Gastrocnemius medialis (tissue), 4 donors: ENCODE results near the gene MEX3B. TPM values are rescaled to one million over a fixed set of nuclear protein-coding genes. Genes with fewer than 3 reads are reported as not detected.
"Not testable (repeated sequence)": the region's sequence is repeated elsewhere in the genome, so short reads cannot be mapped to it uniquely, and the experiment has no call there.

Source experiments
- ATAC-seq, 2 donors: fragments of 150-250 bp; one replicate each; pipeline ENCODE4 v1.9.1; 2016
- DNase-seq, 2 donors: peaks; one replicate each; pipeline ENCODE4 v3.0.0-alpha.2; 2019
- H3K27ac ChIP-seq, 4 donors: fragments of 200-600 bp; sonication (generic); 1 replicate in 1 of 4; 2 replicates in 3 of 4; pipeline ENCODE4 v1.5.1; 2016 to 2018; ENCODE audit warnings: mild to moderate bottlenecking in 2 of 4, moderate library complexity in 1 of 4
- H3K27me3 ChIP-seq, 3 donors: fragments of 200-600 bp; sonication (generic) in 2 of 3; 1 replicate in 1 of 3; 2 replicates in 2 of 3; pipeline versions ENCODE4 v1.5.1 to v1.6.0; 2016 to 2019; ENCODE audit warnings: mild to moderate bottlenecking in 1 of 3, moderate library complexity in 1 of 3
- H3K36me3 ChIP-seq, 2 donors: fragments of 200-600 bp; sonication (generic) in 1 of 2; one replicate each; pipeline ENCODE4 v1.5.1; 2017 to 2018
- H3K4me1 ChIP-seq, 2 donors: fragments of 200-600 bp; sonication (generic) in 1 of 2; one replicate each; pipeline ENCODE4 v1.5.1; 2016 to 2017; ENCODE audit warnings: mild to moderate bottlenecking in 2 of 2
- H3K4me3 ChIP-seq, 4 donors: fragments of 200-600 bp; sonication (generic) in 3 of 4; 1 replicate in 1 of 4; 2 replicates in 3 of 4; pipeline ENCODE4 v1.5.1; 2016 to 2019; ENCODE audit warnings: mild to moderate bottlenecking in 2 of 4
- H3K9me3 ChIP-seq, 3 donors: fragments of 200-600 bp; sonication (generic) in 2 of 3; 1 replicate in 1 of 3; 2 replicates in 2 of 3; pipeline ENCODE4 v1.5.1; 2016 to 2019
- CTCF ChIP-seq, 5 experiments: fragments of 450-650 bp in 3 of 5; fragments of 200-600 bp in 2 of 5; sonication (generic) in 2 of 5; IDR thresholded peaks in 4 of 5; conservative IDR thresholded peaks in 1 of 5; 1 replicate in 4 of 5; 2 replicates in 1 of 5; pipeline ENCODE4 v1.5.1; 2016 to 2019; ENCODE audit warnings: antibody characterized with exemption in 5 of 5, mild to moderate bottlenecking in 3 of 5, moderate library complexity in 3 of 5
- POLR2A ChIP-seq, 2 donors: fragments of 450-650 bp; IDR thresholded peaks; one replicate each; pipeline ENCODE4 v1.6.1; 2017; ENCODE audit warnings: antibody characterized with exemption in 2 of 2, mild to moderate bottlenecking in 2 of 2, moderate library complexity in 2 of 2
- in situ Hi-C, 4 donors: fragments of 200-750 bp; cut with MboI; loops; one replicate each; pipeline versions ENCODE4 v1.15.0 to v1.8.0; 2017; ENCODE audit warnings: low sequenced_read_pairs in 4 of 4
- intact Hi-C: fragments of 100-400 bp; cut with DNase I; formaldehyde crosslinking; loops from one replicate; pipeline ENCODE4 v1.15.1; 2023; ENCODE audit warnings: low total_unique reads
- total RNA-seq, 4 donors: library from RNA; depleted of rRNA; stranded (reverse); fragments of >200 nt; gene quantifications; one replicate each; pipeline versions ENCODE4 v1.1.0 to v1.2.3, GENCODE V29; 2016

Gene MEX3B
- total RNA-seq, 4 donors from 2014 or later, result 1.3 to 2.4 (median 1.4) TPM

GRCh38 chr15:82012908-82013307, 32.9 kb downstream of the MEX3B start:
- TF ChIP-seq CTCF (IDR thresholded peaks at IDR 0.05 in 4 of 5, conservative IDR thresholded peaks at IDR 0.05 in 1 of 5), result no peak
- TF ChIP-seq POLR2A (IDR thresholded peaks at IDR 0.05), result no peak
- Histone ChIP-seq H3K4me3 (no peak overlapping the region), H3K27ac (no peak overlapping the region), H3K27me3 (no peaks in the 10 kb centered on the region), H3K36me3 (no peaks in the 10 kb centered on the region), H3K9me3 (no peaks in the 10 kb centered on the region), H3K4me1 (no peaks in the 10 kb centered on the region)
- in situ Hi-C loops (no loop called here), intact Hi-C loops (no loop called here)
- DNase-seq (no peak), ATAC-seq (no peak)

GRCh38 chr15:82005239-82005638, 40.6 kb downstream of the MEX3B start:
- DNase-seq (no peak), ATAC-seq (no peak)
- H3K27ac ChIP-seq, result no peak overlapping the region
- no peaks in the 10 kb centered on the region for H3K4me1 ChIP-seq
- in situ Hi-C loops, result no loop called here
- no peak for TF ChIP-seq CTCF (IDR thresholded peaks at IDR 0.05 in 4 of 5, conservative IDR thresholded peaks at IDR 0.05 in 1 of 5)
- no peak for TF ChIP-seq POLR2A (IDR thresholded peaks at IDR 0.05)
- H3K27me3 ChIP-seq, result no peaks in the 10 kb centered on the region
- intact Hi-C loops, result no loop called here
- H3K4me3 ChIP-seq, result no peak overlapping the region
- H3K9me3 ChIP-seq, result peaks cover 0 to 7% (median 0%) of the 10 kb centered on the region in 3 donors
- H3K36me3 ChIP-seq, result no peaks in the 10 kb centered on the region

GRCh38 chr15:82003916-82004315, 41.9 kb downstream of the MEX3B start:
- no peak for ATAC-seq
- TF ChIP-seq CTCF (IDR thresholded peaks at IDR 0.05 in 4 of 5, conservative IDR thresholded peaks at IDR 0.05 in 1 of 5) (no peak), POLR2A (IDR thresholded peaks at IDR 0.05) (no peak)
- H3K4me3 ChIP-seq, result no peak overlapping the region
- no peaks in the 10 kb centered on the region for H3K27me3 ChIP-seq
- in situ Hi-C loops (no loop called here), intact Hi-C loops (no loop called here)
- no peak overlapping the region for H3K27ac ChIP-seq
- no peaks in the 10 kb centered on the region for H3K36me3 ChIP-seq
- peaks cover 0 to 7% (median 0%) of the 10 kb centered on the region in 3 donors for H3K9me3 ChIP-seq
- H3K4me1 ChIP-seq, result no peaks in the 10 kb centered on the region
- no peak for DNase-seq

- ATAC-seq, H3K9me3 ChIP-seq, H3K27me3 ChIP-seq, DNase-seq, intact Hi-C loops, H3K4me1 ChIP-seq, H3K36me3 ChIP-seq, in situ Hi-C loops, H3K4me3 ChIP-seq, H3K27ac ChIP-seq: not testable (repeated sequence)
Observed at GRCh38 chr15:81995081-81995480, 50.7 kb downstream of the MEX3B start.

GRCh38 chr15:81992523-81992922, 53.3 kb downstream of the MEX3B start:
- Histone ChIP-seq H3K4me1 (no peaks in the 10 kb centered on the region), H3K4me3 (no peak overlapping the region), H3K27me3 (no peaks in the 10 kb centered on the region), H3K36me3 (no peaks in the 10 kb centered on the region), H3K27ac (no peak overlapping the region), H3K9me3 (peaks cover 0 to 6% (median 0%) of the 10 kb centered on the region in 3 donors)
- DNase-seq (no peak), ATAC-seq (no peak)
- intact Hi-C loops, result no loop called here
- TF ChIP-seq POLR2A (IDR thresholded peaks at IDR 0.05) (no peak), CTCF (IDR thresholded peaks at IDR 0.05 in 4 of 5, conservative IDR thresholded peaks at IDR 0.05 in 1 of 5) (no peak)
- in situ Hi-C loops, result no loop called here

Other genes with a start within 250 kb of the MEX3B start
- 10 to 100 TPM; 12.9 to 25.1 (median 15.2) TPM for gene EFL1, start 216.7 kb upstream of the MEX3B start, total RNA-seq
- gene SAXO2, start 216.8 kb upstream of the MEX3B start, total RNA-seq, result 1 to 10 TPM in 2 of 4 donors, not detected in 2; 2.0 to 2.2 TPM